HG03460 (cell line): ENCODE results near the gene TTC21A.

Experiments used
- ATAC-seq: cut with Tn5 transposase; IDR thresholded peaks from one replicate; pipeline ENCODE4 v1.9.1; 2021; ENCODE audit not compliant: unreplicated experiment

Gene TTC21A

GRCh38 chr3:39135170-39135805 is 27.8 kb downstream of the TTC21A start:
- no peak for ATAC-seq

- ATAC-seq: no peak
Observed at GRCh38 chr3:39136533-39137434, 29.3 kb downstream of the TTC21A start.

- ATAC-seq: no peak
Observed at GRCh38 chr3:39137435-39137936, 30.0 kb downstream of the TTC21A start.

- no peak for ATAC-seq
Observed at GRCh38 chr3:39137991-39138803, 30.7 kb downstream of the TTC21A start.

GRCh38 chr3:39138804-39139415 is 31.4 kb downstream of the TTC21A start:
- no peak for ATAC-seq

- no peak for ATAC-seq
Observed at GRCh38 chr3:39139442-39139841, 32.0 kb downstream of the TTC21A start.

GRCh38 chr3:39140341-39140971 is 33.0 kb downstream of the TTC21A start:
- no peak for ATAC-seq

- ATAC-seq: no peak
Observed at GRCh38 chr3:39141171-39141995, 33.9 kb downstream of the TTC21A start.

- no peak for ATAC-seq
Observed at GRCh38 chr3:39142067-39142466, 34.6 kb downstream of the TTC21A start.

GRCh38 chr3:39143051-39143885 is 35.8 kb downstream of the TTC21A start:
- no peak for ATAC-seq

- ATAC-seq: no peak
Observed at GRCh38 chr3:39144095-39144747, 36.7 kb downstream of the TTC21A start.

GRCh38 chr3:39144748-39145380 is 37.4 kb downstream of the TTC21A start:
- no peak for ATAC-seq

GRCh38 chr3:39146083-39146501 is 38.6 kb downstream of the TTC21A start:
- no peak for ATAC-seq

- no peak for ATAC-seq
Observed at GRCh38 chr3:39146611-39147591, 39.4 kb downstream of the TTC21A start.

GRCh38 chr3:39147711-39148434 is 40.4 kb downstream of the TTC21A start:
- peak; percentile 27 for ATAC-seq
